ENCODE results near the gene PPT2.

The PPT2 gene

GRCh38 chr6:32153564-32154513 lies at the start of gene PPT2:
PPT2 (plus strand) TSS chr6:32154141; CDS start chr6:32154595, 454 bp downstream.
- no peak for DNase-seq (ENCODE audit: low read depth)
- H3K4me3 ChIP-seq (ENCODE audit: low read depth, low read length): peak within 1 kb of the TSS; percentile 57
- TF ChIP-seq CTCF (IDR thresholded peaks at IDR 0.05; ENCODE audit: low read depth, low read length, missing control alignments): no peak

- TF ChIP-seq CTCF (IDR thresholded peaks at IDR 0.05; ENCODE audit: low read depth, low read length, missing control alignments): no peak
- DNase-seq (ENCODE audit: low read depth): no peak
- no peak overlapping the region for H3K4me3 ChIP-seq (ENCODE audit: low read depth, low read length)
Measured at GRCh38 chr6:32105433-32105832, 48.5 kb upstream of the PPT2 start.

- no peak for TF ChIP-seq CTCF (IDR thresholded peaks at IDR 0.05; ENCODE audit: low read depth, low read length, missing control alignments)
- H3K4me3 ChIP-seq (ENCODE audit: low read depth, low read length): no peak overlapping the region
Measured at GRCh38 chr6:32107406-32107805, 46.5 kb upstream of the PPT2 start.

GRCh38 chr6:32108094-32108627 lies 45.8 kb upstream of the PPT2 start:
- no peak for DNase-seq (ENCODE audit: low read depth)
- no peak for TF ChIP-seq CTCF (IDR thresholded peaks at IDR 0.05; ENCODE audit: low read depth, low read length, missing control alignments)
- H3K4me3 ChIP-seq (ENCODE audit: low read depth, low read length): no peak overlapping the region

More at GRCh38 chr6:32107406-32107805, 46.5 kb upstream of the PPT2 start:
- no peak for DNase-seq (ENCODE audit: low read depth)

- DNase-seq (ENCODE audit: low read depth): no peak
- H3K4me3 ChIP-seq (ENCODE audit: low read depth, low read length): no peak overlapping the region
Measured at GRCh38 chr6:32108727-32109113, 45.2 kb upstream of the PPT2 start.

GRCh38 chr6:32109114-32109764 lies 44.7 kb upstream of the PPT2 start, which contains the start of gene TNXB:
TNXB (minus strand) TSS chr6:32109338; CDS start chr6:32098198, 11,140 bp downstream.
- no peak within 1 kb of the TSS for H3K4me3 ChIP-seq (ENCODE audit: low read depth, low read length)
- no peak for TF ChIP-seq CTCF (IDR thresholded peaks at IDR 0.05; ENCODE audit: low read depth, low read length, missing control alignments)

More at GRCh38 chr6:32108727-32109113, 45.2 kb upstream of the PPT2 start:
- no peak for TF ChIP-seq CTCF (IDR thresholded peaks at IDR 0.05; ENCODE audit: low read depth, low read length, missing control alignments)

More at GRCh38 chr6:32109114-32109764, 44.7 kb upstream of the PPT2 start, which contains the start of gene TNXB:
- no peak for DNase-seq (ENCODE audit: low read depth)

All from GM12864 (cell line).